Placental epithelial cell (primary cell): Measurements from ENCODE around the gene LILRB5. TPM values are rescaled to one million over a fixed set of nuclear protein-coding genes. Genes with fewer than 3 reads are reported as not detected.

Experiments used
- small RNA-seq: library from RNA; depleted of rRNA; stranded (forward); fragments of <200 nt; gene quantifications from one replicate; pipeline ENCODE3, GENCODE V24; 2012
- total RNA-seq: library from RNA; depleted of rRNA; stranded (reverse); fragments of >200 nt; gene quantifications from 2 replicates; pipeline ENCODE4 v1.2.3, GENCODE V29; 2012

Gene LILRB5
- not detected in 2 replicates for total RNA-seq

DNA sequence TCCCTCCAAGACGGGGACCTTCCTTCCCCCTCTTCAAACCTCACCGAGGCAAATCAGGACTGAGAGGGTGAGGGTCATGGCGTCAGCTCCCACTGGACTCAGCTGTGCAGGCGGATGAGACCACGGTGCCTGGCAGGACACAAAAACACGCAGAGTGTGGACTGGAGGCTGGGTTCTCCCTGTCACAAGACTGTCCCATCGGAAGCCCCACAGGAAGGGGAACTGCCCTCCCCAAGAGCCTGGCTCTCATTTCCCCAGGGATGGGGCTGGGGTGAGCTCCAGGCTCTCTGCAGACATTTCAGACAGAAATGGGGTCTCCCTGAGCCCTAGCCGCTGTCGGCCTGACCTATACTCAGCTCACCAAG, at the start of gene LILRB5:
TSS of gene LILRB5 (minus strand) at position 158 of the 365 bp plus-strand sequence. CDS start at position 78, 80 bp downstream.

DNA sequence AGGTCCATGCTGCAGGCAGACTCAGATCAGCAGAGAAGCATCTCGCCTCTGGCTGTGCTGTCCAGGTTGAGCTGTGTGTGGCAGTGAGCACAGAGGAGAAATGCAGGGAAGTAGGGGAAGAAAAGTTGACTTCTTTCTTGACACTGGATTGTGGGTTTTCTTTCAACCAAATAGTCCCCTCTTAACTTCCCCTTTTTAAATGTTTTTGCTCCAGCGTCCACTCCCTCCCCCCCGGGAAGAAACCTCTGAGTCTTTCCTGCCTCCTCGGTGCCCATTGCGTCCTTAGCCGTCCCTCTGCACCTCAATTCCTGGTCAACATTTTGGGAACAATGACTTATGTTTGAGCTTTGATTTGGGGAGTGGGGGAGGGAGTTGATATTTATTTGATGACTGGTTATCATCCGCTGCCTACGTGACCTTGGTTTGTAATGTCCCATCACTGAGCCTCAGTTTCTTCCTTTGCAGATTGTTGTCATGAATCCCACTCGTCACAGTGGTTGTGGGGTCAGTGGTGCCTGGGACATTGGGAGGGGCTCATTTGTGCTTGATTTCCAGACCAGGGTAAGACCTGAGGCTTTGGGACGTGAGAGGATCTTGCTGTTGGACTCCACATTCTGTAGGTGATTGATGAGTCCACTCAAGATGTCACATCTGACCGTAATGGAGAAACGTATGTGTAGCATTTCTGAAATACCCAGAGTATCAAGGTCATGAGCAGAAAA, 24.1 kb upstream of the LILRB5 start, which contains the start of gene LILRB2:
TSS of gene LILRB2 (minus strand) at position 104 of the 722 bp plus-strand sequence. CDS start 614 bp downstream, outside the sequence.

DNA sequence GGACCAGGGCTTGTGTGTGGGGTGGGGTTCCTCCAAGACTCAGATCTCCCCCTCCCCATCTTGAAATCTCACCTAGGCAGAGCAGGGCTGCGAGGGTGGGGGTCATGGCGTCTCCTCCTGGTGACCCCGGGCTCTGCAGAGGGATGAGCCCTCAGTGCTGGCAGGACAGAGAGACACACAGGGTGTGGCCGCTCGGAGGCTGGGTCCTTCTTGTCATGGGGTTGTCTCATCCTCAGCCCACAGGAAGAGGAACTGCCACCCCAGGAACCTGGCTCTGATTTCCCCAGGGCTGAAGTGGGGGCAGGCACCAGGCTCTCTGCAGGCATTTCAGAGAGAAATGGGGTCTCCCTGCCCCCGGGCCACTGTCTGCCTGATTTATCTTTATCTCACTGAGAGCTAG, 14.4 kb downstream of the LILRB5 start, which contains the start of gene LILRA6:
TSS of gene LILRA6 (minus strand) at position 145 of the 400 bp plus-strand sequence.

DNA sequence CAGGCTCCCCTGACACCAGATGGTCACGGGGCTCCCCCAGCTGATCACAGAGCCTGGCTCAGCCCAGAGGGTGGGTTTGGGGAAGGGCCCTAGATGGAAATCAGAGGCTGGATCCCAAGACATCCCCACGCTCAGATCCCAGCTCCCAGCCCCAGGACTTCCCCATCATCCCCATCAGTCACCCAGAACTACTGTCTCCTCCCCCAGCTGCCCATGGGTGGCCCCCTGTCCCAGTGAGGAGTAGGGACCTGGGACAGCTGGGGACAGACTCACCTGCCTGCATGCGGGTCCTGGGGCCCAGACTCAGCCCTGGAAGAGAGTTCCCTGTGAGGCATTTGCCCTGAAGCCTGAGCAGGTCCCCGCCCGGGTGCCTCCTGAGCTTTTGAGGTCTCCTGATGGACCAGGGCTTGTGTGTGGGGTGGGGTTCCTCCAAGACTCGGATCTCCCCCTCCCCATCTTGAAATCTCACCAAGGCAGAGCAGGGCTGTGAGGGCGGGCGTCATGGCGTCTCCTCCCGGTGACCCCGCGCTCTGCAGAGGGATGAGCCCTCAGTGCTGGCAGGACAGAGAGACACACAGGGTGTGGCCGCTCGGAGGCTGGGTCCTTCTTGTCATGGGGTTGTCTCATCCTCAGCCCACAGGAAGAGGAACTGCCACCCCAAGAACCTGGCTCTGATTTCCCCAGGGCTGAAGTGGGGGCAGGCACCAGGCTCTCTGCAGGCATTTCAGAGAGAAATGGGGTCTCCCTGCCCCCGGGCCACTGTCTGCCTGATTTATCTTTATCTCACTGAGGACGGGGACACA, 34.4 kb downstream of the LILRB5 start, which contains the start of gene LILRB3:
TSS of gene LILRB3 (minus strand) at position 534 of the 803 bp plus-strand sequence. CDS start at position 503, 31 bp downstream.

Small RNA genes within 50 kb of the gene (small RNA-seq; reads per million reads assigned to genes)
- not detected for gene AC245884.12
- not detected for gene MIR4752
- gene RNU6-1307P, result not detected

Other genes starting within 250 kb of the LILRB5 start
- not detected in 2 replicates for gene VSTM1, start 193.4 kb downstream of the LILRB5 start, total RNA-seq
- not detected in 2 replicates for gene TARM1, start 175.9 kb downstream of the LILRB5 start, total RNA-seq
- 0.33 and 0.39 TPM in 2 replicates for gene OSCAR, start 156.5 kb downstream of the LILRB5 start, total RNA-seq
- 13.0 and 14.6 TPM in 2 replicates for gene NDUFA3, start 154.4 kb downstream of the LILRB5 start, total RNA-seq
- 9.5 and 10.6 TPM in 2 replicates for gene TFPT, start 141.6 kb downstream of the LILRB5 start, total RNA-seq
- 45.9 and 57.4 TPM in 2 replicates for gene PRPF31, start 141.5 kb downstream of the LILRB5 start, total RNA-seq
- gene CNOT3, start 119.5 kb downstream of the LILRB5 start, total RNA-seq, result 13.3 and 15.8 TPM in 2 replicates
- gene LENG1, start 97.6 kb downstream of the LILRB5 start, total RNA-seq, result 3.1 and 6.3 TPM in 2 replicates
- gene TMC4, start 84.1 kb downstream of the LILRB5 start, total RNA-seq, result 0.11 and 5.5 TPM in 2 replicates
- gene MBOAT7, start 67.7 kb downstream of the LILRB5 start, total RNA-seq, result 72.2 and 76.8 TPM in 2 replicates
- gene TSEN34, start 66.0 kb downstream of the LILRB5 start, total RNA-seq, result 89.5 and 106 TPM in 2 replicates
- 1,297 and 1,995 TPM in 2 replicates for gene RPS9, start 56.4 kb downstream of the LILRB5 start, total RNA-seq
- not detected in 2 replicates for gene LILRB3, start 34.3 kb downstream of the LILRB5 start, total RNA-seq
- gene LILRA6, start 14.5 kb downstream of the LILRB5 start, total RNA-seq, result not detected in 2 replicates
- gene LILRB2, start 23.8 kb upstream of the LILRB5 start, total RNA-seq, result not detected in 2 replicates
- not detected in 2 replicates for gene LILRA5, start 55.9 kb upstream of the LILRB5 start, total RNA-seq
- not detected in 2 replicates for gene LILRA4, start 81.9 kb upstream of the LILRB5 start, total RNA-seq
- gene LAIR1, start 107.7 kb upstream of the LILRB5 start, total RNA-seq, result not detected in 2 replicates
- gene TTYH1, start 158.2 kb upstream of the LILRB5 start, total RNA-seq, result under 0.01 TPM in 1 of 2 replicates, not detected in the other
- 80.7 and 95.8 TPM in 2 replicates for gene LENG8, start 191.9 kb upstream of the LILRB5 start, total RNA-seq
- 19.0 and 34.9 TPM in 2 replicates for gene LENG9, start 206.5 kb upstream of the LILRB5 start, total RNA-seq
- 42.7 and 84.4 TPM in 2 replicates for gene CDC42EP5, start 216.0 kb upstream of the LILRB5 start, total RNA-seq
- not detected in 2 replicates for gene LAIR2, start 245.6 kb upstream of the LILRB5 start, total RNA-seq